Measurements from ENCODE around the gene AGPAT3.
A peak's percentile ranks its signal among the peaks of the same experiment; 100 is the strongest.

The AGPAT3 gene

GRCh38 chr21:43958364-43959158, 93.5 kb downstream of the AGPAT3 start:
- no peak for DNase-seq

GRCh38 chr21:43959231-43960116, 94.5 kb downstream of the AGPAT3 start:
- no peak for DNase-seq

GRCh38 chr21:43961382-43961909, 96.4 kb downstream of the AGPAT3 start:
- no peak for DNase-seq

- no peak for DNase-seq
Observed at GRCh38 chr21:43965911-43966585, 101.0 kb downstream of the AGPAT3 start.

GRCh38 chr21:43966946-43967512, 102.0 kb downstream of the AGPAT3 start:
- DNase-seq: no peak

GRCh38 chr21:43967981-43968380, 103.0 kb downstream of the AGPAT3 start:
- DNase-seq: no peak

- DNase-seq: no peak
Observed at GRCh38 chr21:43968410-43969114, 103.5 kb downstream of the AGPAT3 start.

- DNase-seq: no peak
Observed at GRCh38 chr21:43969115-43969444, 104.1 kb downstream of the AGPAT3 start.

- DNase-seq: no peak
Observed at GRCh38 chr21:43970551-43970950, 105.5 kb downstream of the AGPAT3 start.

- peak; percentile 11 for DNase-seq
Observed at GRCh38 chr21:43971201-43971991, 106.4 kb downstream of the AGPAT3 start.

- no peak for DNase-seq
Observed at GRCh38 chr21:43971992-43972255, 106.9 kb downstream of the AGPAT3 start.

GRCh38 chr21:43972850-43973633, 108.0 kb downstream of the AGPAT3 start:
- peak; percentile 29 for DNase-seq

- no peak for DNase-seq
Observed at GRCh38 chr21:43973634-43973955, 108.6 kb downstream of the AGPAT3 start.

- no peak for DNase-seq
Observed at GRCh38 chr21:43974791-43975468, 109.9 kb downstream of the AGPAT3 start.

- no peak for DNase-seq
Observed at GRCh38 chr21:43975469-43976098, 110.6 kb downstream of the AGPAT3 start.

- DNase-seq: no peak
Observed at GRCh38 chr21:43976661-43977060, 111.6 kb downstream of the AGPAT3 start.

GRCh38 chr21:43978060-43978459, 113.0 kb downstream of the AGPAT3 start:
- no peak for DNase-seq

GRCh38 chr21:43979654-43980053, 114.6 kb downstream of the AGPAT3 start:
- no peak for DNase-seq

GRCh38 chr21:43981151-43981870, 116.3 kb downstream of the AGPAT3 start:
- no peak for DNase-seq
